Hepatic stellate cell (primary cell): Measurements from ENCODE around the gene SH2D3A.
"Not testable (repeated sequence)": the region's sequence is repeated elsewhere in the genome, so short reads cannot be mapped to it uniquely, and the experiment has no call there.

Experiments used
- DNase-seq: peaks from one replicate; pipeline ENCODE4 v3.0.0; 2011; ENCODE audit warnings: low spot score

Gene SH2D3A

GRCh38 chr19:6721773-6722172 lies 45.5 kb downstream of the SH2D3A start:
- DNase-seq, result no peak

GRCh38 chr19:6721138-6721474 lies 46.1 kb downstream of the SH2D3A start:
- no peak for DNase-seq

- DNase-seq, result no peak
Measured at GRCh38 chr19:6720369-6721137, 46.7 kb downstream of the SH2D3A start, which contains the start of gene C3. Gene C3 (minus strand): TSS chr19:6720650. CDS start chr19:6720589, 61 bp downstream.

- DNase-seq, result no peak
Measured at GRCh38 chr19:6719992-6720368, 47.3 kb downstream of the SH2D3A start.

GRCh38 chr19:6719540-6719861 lies 47.7 kb downstream of the SH2D3A start:
- no peak for DNase-seq

- DNase-seq, result peak; percentile 49
Measured at GRCh38 chr19:6718741-6719539, 48.3 kb downstream of the SH2D3A start.

- DNase-seq, result no peak
Measured at GRCh38 chr19:6718111-6718740, 49.0 kb downstream of the SH2D3A start.

GRCh38 chr19:6717441-6717971 lies 49.7 kb downstream of the SH2D3A start:
- DNase-seq, result no peak

GRCh38 chr19:6717036-6717435 lies 50.2 kb downstream of the SH2D3A start:
- DNase-seq, result no peak

- no peak for DNase-seq
Measured at GRCh38 chr19:6716610-6716970, 50.6 kb downstream of the SH2D3A start.

GRCh38 chr19:6714749-6715555 lies 52.3 kb downstream of the SH2D3A start:
- no peak for DNase-seq

- DNase-seq, result no peak
Measured at GRCh38 chr19:6713773-6714692, 53.2 kb downstream of the SH2D3A start.

GRCh38 chr19:6712692-6713670 lies 54.3 kb downstream of the SH2D3A start:
- no peak for DNase-seq

- no peak for DNase-seq
Measured at GRCh38 chr19:6712231-6712630, 55.0 kb downstream of the SH2D3A start.

GRCh38 chr19:6711605-6712004 lies 55.6 kb downstream of the SH2D3A start:
- DNase-seq, result no peak

- no peak for DNase-seq
Measured at GRCh38 chr19:6711078-6711361, 56.2 kb downstream of the SH2D3A start.

GRCh38 chr19:6710273-6711077 lies 56.8 kb downstream of the SH2D3A start:
- DNase-seq, result no peak

- no peak for DNase-seq
Measured at GRCh38 chr19:6709549-6709948, 57.7 kb downstream of the SH2D3A start.

GRCh38 chr19:6708913-6709312 lies 58.3 kb downstream of the SH2D3A start:
- DNase-seq, result not testable (repeated sequence)
